ENCODE results near the gene TLE4. TPM values are rescaled to one million over a fixed set of nuclear protein-coding genes. Genes with fewer than 3 reads are reported as not detected.

The TLE4 gene
- total and polyA plus RNA-seq, 2 donors (not counting 1 experiment from before 2014, with no cell fraction given), result 34.7 to 57.3 TPM

GRCh38 chr9:79756414-79756813 lies 184.6 kb downstream of the TLE4 start:
- Histone ChIP-seq H3K27ac (ENCODE audit: low read length in 2 of 2) (no peak overlapping the region), H3K4me2 (replicated peaks; ENCODE audit: low read depth, low read length, poor library complexity, severe bottlenecking) (no peak overlapping the region), H3K27me3 (replicated peaks in 1 of 4; ENCODE audit: control extremely low read depth in 1 of 4, control insufficient read depth in 3 of 4, insufficient read depth in 4 of 4, low read length in 3 of 4) (no peaks in the 10 kb centered on the region), H3K36me3 (replicated peaks in 1 of 2; ENCODE audit: control extremely low read depth in 1 of 2, control insufficient read depth in 1 of 2, extremely low read depth in 1 of 2, insufficient read depth in 2 of 2, low read length in 1 of 2) (no peaks in the 10 kb centered on the region), H3K9me3 (ENCODE audit: control extremely low read depth in 1 of 3, control insufficient read depth in 2 of 3, insufficient read depth in 1 of 3, low read length in 2 of 3) (peaks cover 0 to 14% (median 10%) of the 10 kb centered on the region in 3 donors), H3K4me3 (ENCODE audit: control extremely low read depth in 1 of 5, extremely low read depth in 1 of 5, insufficient read depth in 1 of 5, low read depth in 2 of 5, low read length in 4 of 5) (no peak overlapping the region), H2AFZ (ENCODE audit: insufficient read depth, low read depth, low read length, poor library complexity, severe bottlenecking) (no peak overlapping the region), H4K20me1 (ENCODE audit: control insufficient read depth, insufficient read depth, low read length, poor library complexity, severe bottlenecking) (no peaks in the 10 kb centered on the region), H3K79me2 (ENCODE audit: control insufficient read depth, insufficient read depth, low read length) (no peaks in the 10 kb centered on the region), H3K4me1 (ENCODE audit: control insufficient read depth in 2 of 2, insufficient read depth in 2 of 2, low read length in 2 of 2) (no peaks in the 10 kb centered on the region), H3K9ac (ENCODE audit: low read length) (no peak overlapping the region)
- Mint-ChIP-seq H3K9me3 (ENCODE audit: insufficient read depth) (peaks cover 4% of the 10 kb centered on the region), H3K27ac (no peak overlapping the region), H3K4me3 (no peak overlapping the region), H3K4me1 (no peaks in the 10 kb centered on the region), H3K27me3 (peaks cover 3% of the 10 kb centered on the region)
- 86% methylated on average over 2 of the region's 2 CpGs for WGBS (ENCODE audit: insufficient coverage)
- ATAC-seq (ENCODE audit: low read depth) (no peak), DNase-seq (no peak)
- TF ChIP-seq CTCF (IDR thresholded peaks at IDR 0.05) (no peak), EZH2 (IDR thresholded peaks at IDR 0.05; ENCODE audit: borderline replicate concordance, insufficient read depth, low read depth, low read length, poor library complexity, severe bottlenecking) (no peak)
- ChIA-PET CTCF (interaction anchor here (1.0 to 1.2 kb wide), 3 partner anchors 9 to 518 kb away, joined by 3 to 4 read pairs (median 4); no protein-coding TSS in a partner anchor), POLR2A (no interaction called here)
- intact Hi-C loops (cut with micrococcal nuclease), result no loop called here

- ChIA-PET POLR2A (no interaction called here), CTCF (interaction anchor here (1.2 to 2.0 kb wide), 8 partner anchors 16 to 517 kb away, joined by 3 to 8 read pairs (median 4); no protein-coding TSS in a partner anchor)
- intact Hi-C loops (cut with micrococcal nuclease), result no loop called here
- DNase-seq, result no peak
- no peaks in the 10 kb centered on the region for H3K79me2 ChIP-seq (ENCODE audit: control insufficient read depth, insufficient read depth, low read length)
- peaks cover 4% of the 10 kb centered on the region for H3K9me3 Mint-ChIP-seq (ENCODE audit: insufficient read depth)
- no peak overlapping the region for H3K27ac Mint-ChIP-seq
- H3K27me3 ChIP-seq (replicated peaks in 1 of 4; ENCODE audit: control extremely low read depth in 1 of 4, control insufficient read depth in 3 of 4, insufficient read depth in 4 of 4, low read length in 3 of 4), result no peaks in the 10 kb centered on the region
- H3K4me1 ChIP-seq (ENCODE audit: control insufficient read depth in 2 of 2, insufficient read depth in 2 of 2, low read length in 2 of 2), result no peaks in the 10 kb centered on the region
- no peaks in the 10 kb centered on the region for H4K20me1 ChIP-seq (ENCODE audit: control insufficient read depth, insufficient read depth, low read length, poor library complexity, severe bottlenecking)
- H3K4me3 Mint-ChIP-seq, result no peak overlapping the region
- H3K27ac ChIP-seq (ENCODE audit: low read length in 2 of 2), result no peak overlapping the region
- H2AFZ ChIP-seq (ENCODE audit: insufficient read depth, low read depth, low read length, poor library complexity, severe bottlenecking), result no peak overlapping the region
- no peak for ATAC-seq (ENCODE audit: low read depth)
- peaks cover 3% of the 10 kb centered on the region for H3K27me3 Mint-ChIP-seq
- H3K9me3 ChIP-seq (ENCODE audit: control extremely low read depth in 1 of 3, control insufficient read depth in 2 of 3, insufficient read depth in 1 of 3, low read length in 2 of 3), result peaks cover 0 to 8% (median 4%) of the 10 kb centered on the region in 3 donors
- no peak overlapping the region for H3K4me3 ChIP-seq (ENCODE audit: control extremely low read depth in 1 of 5, extremely low read depth in 1 of 5, insufficient read depth in 1 of 5, low read depth in 2 of 5, low read length in 4 of 5)
- TF ChIP-seq CTCF (IDR thresholded peaks at IDR 0.05) (no peak), EZH2 (IDR thresholded peaks at IDR 0.05; ENCODE audit: borderline replicate concordance, insufficient read depth, low read depth, low read length, poor library complexity, severe bottlenecking) (no peak)
- no peaks in the 10 kb centered on the region for H3K4me1 Mint-ChIP-seq
- H3K4me2 ChIP-seq (replicated peaks; ENCODE audit: low read depth, low read length, poor library complexity, severe bottlenecking), result no peak overlapping the region
- no peak overlapping the region for H3K9ac ChIP-seq (ENCODE audit: low read length)
- no peaks in the 10 kb centered on the region for H3K36me3 ChIP-seq (replicated peaks in 1 of 2; ENCODE audit: control extremely low read depth in 1 of 2, control insufficient read depth in 1 of 2, extremely low read depth in 1 of 2, insufficient read depth in 2 of 2, low read length in 1 of 2)
Measured at GRCh38 chr9:79757074-79757473, 185.3 kb downstream of the TLE4 start.

Measured in B cell (primary cell).